Measurements from ENCODE around the gene ARHGAP24.

Gene ARHGAP24

DNA sequence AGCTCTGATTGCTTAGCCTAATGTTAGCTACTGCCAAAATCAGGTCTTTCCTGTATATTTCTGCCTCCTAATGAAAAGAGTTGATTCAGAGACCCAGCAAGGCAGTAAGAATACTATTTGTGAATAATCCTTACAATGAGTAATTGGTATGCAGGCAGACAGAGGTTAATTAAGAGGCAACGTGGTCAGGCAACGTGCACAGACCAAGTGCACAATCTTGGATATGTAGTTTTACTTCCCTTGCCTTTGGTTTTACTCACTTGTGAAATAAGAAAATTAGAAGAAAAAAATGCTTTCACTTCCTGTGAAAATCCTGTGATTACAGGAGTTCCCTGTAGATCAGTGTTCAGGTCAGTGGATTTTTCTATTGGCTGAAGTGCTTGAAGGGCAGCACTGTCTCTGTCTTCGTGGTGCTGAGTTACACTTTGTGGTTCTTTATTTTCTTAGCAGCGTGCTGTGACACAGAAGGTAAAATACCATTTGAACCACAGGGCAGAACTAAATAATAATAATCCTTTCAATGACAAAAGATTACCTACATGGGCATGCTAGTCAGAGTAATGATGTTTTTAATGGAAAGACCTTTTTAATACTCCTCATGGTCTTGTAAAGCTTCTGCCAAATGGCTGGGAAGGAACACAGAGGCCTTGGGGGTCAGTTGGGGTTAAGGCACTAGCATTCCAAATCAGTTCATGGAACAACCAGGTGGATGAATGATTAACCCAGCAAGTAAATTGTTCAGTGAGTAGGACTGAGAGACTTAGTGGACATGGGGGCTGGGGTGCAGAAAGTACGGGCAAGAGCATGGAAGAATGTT is 454.0 kb downstream of the ARHGAP24 start:
- no peak overlapping the region for H3K4me3 ChIP-seq (ENCODE audit: low read depth, low read length)
- in situ Hi-C loops (cut with HindIII; ENCODE audit: low sequenced_read_pairs): no loop called here

GRCh38 chr4:85929961-85930665 is 455.2 kb downstream of the ARHGAP24 start:
- in situ Hi-C loops (cut with HindIII; ENCODE audit: low sequenced_read_pairs): no loop called here
- no peak overlapping the region for H3K4me3 ChIP-seq (ENCODE audit: low read depth, low read length)
- DNase-seq (ENCODE audit: low read depth, low spot score): no peak
- no peak for TF ChIP-seq CTCF (IDR thresholded peaks at IDR 0.05; ENCODE audit: low read depth, low read length)

More for the DNA sequence above, 454.0 kb downstream of the ARHGAP24 start:
- TF ChIP-seq CTCF (IDR thresholded peaks at IDR 0.05; ENCODE audit: low read depth, low read length): no peak
- peak; percentile 65 for DNase-seq (ENCODE audit: low read depth, low spot score)

GRCh38 chr4:85932500-85933290 is 457.7 kb downstream of the ARHGAP24 start:
- DNase-seq (ENCODE audit: low read depth, low spot score): peak; percentile 58
- in situ Hi-C loops (cut with HindIII; ENCODE audit: low sequenced_read_pairs): no loop called here
- TF ChIP-seq CTCF (IDR thresholded peaks at IDR 0.05; ENCODE audit: low read depth, low read length): no peak
- peak overlapping the region; percentile 7 for H3K4me3 ChIP-seq (ENCODE audit: low read depth, low read length)

GRCh38 chr4:85933291-85933640 is 458.3 kb downstream of the ARHGAP24 start:
- in situ Hi-C loops (cut with HindIII; ENCODE audit: low sequenced_read_pairs): no loop called here
- H3K4me3 ChIP-seq (ENCODE audit: low read depth, low read length): no peak overlapping the region
- no peak for DNase-seq (ENCODE audit: low read depth, low spot score)
- TF ChIP-seq CTCF (IDR thresholded peaks at IDR 0.05; ENCODE audit: low read depth, low read length): no peak

- no peak for DNase-seq (ENCODE audit: low read depth, low spot score)
- no peak for TF ChIP-seq CTCF (IDR thresholded peaks at IDR 0.05; ENCODE audit: low read depth, low read length)
- in situ Hi-C loops (cut with HindIII; ENCODE audit: low sequenced_read_pairs): no loop called here
- no peak overlapping the region for H3K4me3 ChIP-seq (ENCODE audit: low read depth, low read length)
These were observed 462.6 kb downstream of the ARHGAP24 start for GRCh38 chr4:85937507-85937906.

GRCh38 chr4:85938062-85938461 is 463.1 kb downstream of the ARHGAP24 start:
- no peak for DNase-seq (ENCODE audit: low read depth, low spot score)
- TF ChIP-seq CTCF (IDR thresholded peaks at IDR 0.05; ENCODE audit: low read depth, low read length): no peak
- H3K4me3 ChIP-seq (ENCODE audit: low read depth, low read length): no peak overlapping the region
- in situ Hi-C loops (cut with HindIII; ENCODE audit: low sequenced_read_pairs): no loop called here

Measured in astrocyte of the spinal cord (primary cell).